Measurements from ENCODE around the gene DCAF16.
"Not testable (repeated sequence)": the region's sequence is repeated elsewhere in the genome, so short reads cannot be mapped to it uniquely, and the experiment has no call there.

Gene DCAF16

GRCh38 chr4:17810260-17811077 lies at the start of gene DCAF16, which contains the start of gene NCAPG:
DCAF16 (minus strand) TSS chr4:17810757; CDS start chr4:17804141, 6,616 bp downstream.
NCAPG (plus strand) TSS chr4:17810979; CDS start chr4:17811078, 99 bp downstream.
- peak; percentile 99 for DNase-seq

DNA sequence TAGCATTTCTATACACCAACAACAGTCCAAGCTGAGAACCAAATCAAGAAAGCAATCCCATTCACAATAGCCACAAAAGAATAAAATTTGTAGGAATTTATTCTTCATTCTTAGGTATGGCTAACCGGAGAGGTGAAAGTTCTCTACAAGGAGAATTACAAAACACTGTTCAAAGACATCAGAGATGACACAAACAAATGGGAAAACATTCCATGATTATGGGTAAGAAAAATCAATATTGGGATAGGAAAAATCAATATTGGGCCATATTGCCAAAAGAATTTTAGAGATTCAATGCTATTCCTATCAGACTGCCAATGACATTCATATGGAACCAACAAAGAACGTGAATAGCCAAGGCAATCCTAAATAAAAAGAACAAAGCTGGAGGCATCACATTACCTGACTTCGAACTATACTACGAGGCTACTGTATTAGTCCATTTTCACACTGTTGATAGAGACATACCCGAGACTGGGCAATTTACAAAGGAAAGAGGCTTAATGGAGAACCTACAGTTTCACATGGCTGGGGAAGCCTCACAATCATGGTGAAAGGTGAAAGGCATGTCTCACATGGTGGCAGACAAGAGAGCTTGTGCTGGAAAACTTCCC lies 49.3 kb upstream of the DCAF16 start:
- no peak for DNase-seq

- DNase-seq = no peak
Measured at GRCh38 chr4:17854036-17854435, 43.5 kb upstream of the DCAF16 start.

GRCh38 chr4:17851959-17852358 lies 41.4 kb upstream of the DCAF16 start:
- no peak for DNase-seq

DNA sequence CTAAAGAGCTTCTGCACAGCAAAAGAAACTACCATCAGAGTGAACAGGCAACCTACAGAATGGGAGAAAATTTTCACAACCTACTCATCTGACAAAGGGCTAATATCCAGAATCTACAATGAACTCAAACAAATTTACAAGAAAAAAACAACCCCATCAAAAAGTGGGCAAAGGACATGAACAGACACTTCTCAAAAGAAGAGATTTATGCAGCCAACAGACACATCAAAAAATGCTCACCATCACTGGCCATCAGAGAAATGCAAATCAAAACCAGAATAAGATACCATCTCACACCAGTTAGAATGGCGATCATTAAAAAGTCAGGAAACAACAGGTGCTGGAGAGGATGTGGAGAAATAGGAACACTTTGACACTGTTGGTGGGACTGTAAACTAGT lies 39.7 kb upstream of the DCAF16 start:
- not testable (repeated sequence) for DNase-seq

DNA sequence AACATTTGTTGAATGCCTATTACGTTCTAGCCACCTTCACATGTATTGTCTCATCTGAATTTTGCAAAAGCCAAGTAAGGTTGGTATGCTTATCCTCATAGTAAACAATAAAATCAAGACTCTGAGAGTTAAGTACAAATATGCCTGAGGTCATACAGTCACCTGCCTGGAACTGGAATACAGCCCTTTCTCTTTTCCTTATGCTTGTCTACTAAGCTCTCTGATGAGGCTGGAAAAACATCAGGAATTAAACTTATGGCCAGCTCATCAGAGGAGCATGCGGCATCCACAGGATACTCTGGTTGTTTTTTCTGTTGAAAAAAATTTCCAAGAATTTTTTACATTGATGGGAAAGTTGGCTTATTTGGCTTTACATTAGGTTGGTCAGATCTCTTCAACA lies 35.7 kb upstream of the DCAF16 start:
- DNase-seq = no peak

GRCh38 chr4:17823871-17824669 lies 13.5 kb upstream of the DCAF16 start:
- DNase-seq = no peak

DNA sequence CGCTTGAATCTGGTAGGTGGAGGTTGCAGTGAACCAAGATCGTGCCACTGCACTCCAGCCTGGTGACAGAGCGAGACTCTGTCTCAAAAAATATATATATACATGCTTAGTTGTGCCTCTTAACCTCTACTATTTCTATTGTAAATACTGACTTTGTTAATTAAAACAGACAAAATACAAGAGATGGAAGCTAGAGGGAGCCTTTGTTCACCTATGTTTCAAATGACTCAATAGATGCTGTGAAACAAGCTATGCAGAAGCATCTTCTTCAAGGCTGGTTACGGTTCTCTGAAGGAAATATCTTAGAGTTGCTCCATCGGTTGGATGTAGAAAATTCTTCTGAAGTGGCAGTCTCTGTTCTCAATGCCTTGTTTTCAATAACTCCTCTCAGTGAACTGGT lies 6.5 kb upstream of the DCAF16 start:
- no peak for DNase-seq

DNA sequence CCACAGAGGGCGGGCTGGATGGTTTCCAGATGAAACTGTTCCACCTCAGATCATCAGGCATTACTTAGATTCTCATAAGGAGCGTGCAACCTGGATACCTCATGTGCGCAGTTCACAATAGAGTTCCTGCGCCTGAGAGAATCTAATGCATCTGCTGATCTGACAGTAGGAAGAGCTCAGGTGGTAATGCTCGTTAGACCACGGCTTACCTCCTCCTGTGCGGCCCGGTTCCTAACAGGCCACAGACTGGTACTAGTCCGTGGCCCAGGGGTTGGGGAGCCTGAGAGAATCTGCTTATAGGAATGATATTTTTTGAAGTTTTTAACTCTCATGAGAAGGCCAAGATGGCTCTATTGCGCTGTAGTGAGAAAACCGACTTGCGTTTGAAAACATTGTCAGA lies 5.6 kb upstream of the DCAF16 start:
- no peak for DNase-seq

GRCh38 chr4:17814140-17814539 lies 3.6 kb upstream of the DCAF16 start:
- peak; percentile 41 for DNase-seq

GRCh38 chr4:17812801-17813200 lies 2.2 kb upstream of the DCAF16 start:
- DNase-seq = no peak

DNA sequence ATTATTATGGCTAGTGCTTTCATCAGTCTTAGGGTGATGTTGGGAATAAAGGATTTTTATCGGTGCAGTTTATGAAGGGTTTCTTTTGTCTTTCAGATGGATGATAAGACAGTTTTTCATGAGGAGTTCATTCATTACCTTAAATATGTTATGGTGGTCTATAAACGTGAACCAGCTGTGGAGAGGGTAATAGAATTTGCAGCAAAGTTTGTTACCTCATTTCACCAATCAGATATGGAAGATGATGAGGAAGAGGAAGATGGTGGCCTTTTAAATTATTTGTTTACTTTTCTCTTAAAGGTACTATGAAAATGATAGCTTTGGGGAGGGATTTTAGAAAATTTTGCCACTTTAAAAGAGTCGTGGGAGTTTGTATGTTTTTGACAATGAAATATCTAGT lies 1.6 kb upstream of the DCAF16 start:
- no peak for DNase-seq

- DNase-seq = no peak
Measured at GRCh38 chr4:17811078-17811603, 584 bp upstream of the DCAF16 start.

GRCh38 chr4:17809667-17810066 lies 890 bp downstream of the DCAF16 start:
- DNase-seq = no peak

DNA sequence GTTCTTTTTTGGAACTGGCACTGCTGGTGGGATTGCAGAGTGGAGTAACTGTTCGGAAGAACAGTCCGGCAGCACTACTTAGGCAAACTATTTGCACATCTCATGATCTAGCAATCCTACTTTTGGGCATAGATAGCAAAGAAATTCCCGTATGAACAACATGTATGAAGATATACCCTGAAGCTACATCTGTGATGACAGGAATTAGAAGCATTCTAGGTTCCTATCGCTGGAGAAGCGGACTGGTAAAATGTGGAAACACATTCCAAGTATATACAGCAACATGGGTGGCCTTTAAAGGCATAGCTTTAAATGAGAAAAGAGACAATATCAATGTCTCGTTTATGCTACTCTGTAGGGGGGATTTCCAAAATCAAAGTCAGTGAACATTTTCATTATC lies 3.1 kb downstream of the DCAF16 start:
- no peak for DNase-seq

- no peak for DNase-seq
Measured at GRCh38 chr4:17805580-17806155, 4.9 kb downstream of the DCAF16 start.

DNA sequence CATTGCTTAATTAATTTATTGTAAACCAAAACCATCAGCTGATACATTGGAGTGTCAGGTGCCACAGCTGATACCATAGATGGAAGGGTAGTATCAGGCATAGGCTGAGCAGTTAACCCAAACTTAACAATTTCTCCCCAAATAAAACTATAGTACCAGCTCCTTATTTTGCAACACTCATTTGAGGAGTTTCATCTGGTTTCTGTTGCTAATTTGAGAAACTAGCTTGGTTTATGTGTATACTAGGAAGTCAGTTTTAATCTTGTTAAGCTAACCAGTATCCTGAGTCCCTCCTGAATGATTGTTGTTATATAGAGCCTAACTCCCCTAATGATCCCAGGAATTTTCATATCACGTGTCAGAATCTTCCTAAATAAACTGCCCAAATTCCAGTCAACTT lies 12.7 kb downstream of the DCAF16 start:
- no peak for DNase-seq

DNA sequence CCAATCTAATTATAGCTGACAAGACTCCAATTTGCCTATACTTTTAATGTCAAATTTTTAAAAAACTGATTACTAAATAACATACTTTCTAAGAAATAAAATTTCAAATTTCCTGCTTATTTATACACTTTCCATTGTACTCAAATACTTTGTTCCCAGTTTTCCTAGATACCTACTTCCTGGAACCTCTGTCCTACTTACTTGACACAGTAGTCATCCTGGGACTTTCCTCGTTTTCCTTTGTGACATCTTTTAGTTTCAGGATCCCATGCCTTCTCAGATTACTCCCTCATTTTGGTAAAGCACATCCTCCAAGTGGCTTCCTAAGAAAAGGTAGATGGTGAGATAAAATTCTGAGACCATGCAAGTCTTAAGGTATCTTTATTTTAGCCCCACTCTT lies 15.8 kb downstream of the DCAF16 start:
- no peak for DNase-seq

DNA sequence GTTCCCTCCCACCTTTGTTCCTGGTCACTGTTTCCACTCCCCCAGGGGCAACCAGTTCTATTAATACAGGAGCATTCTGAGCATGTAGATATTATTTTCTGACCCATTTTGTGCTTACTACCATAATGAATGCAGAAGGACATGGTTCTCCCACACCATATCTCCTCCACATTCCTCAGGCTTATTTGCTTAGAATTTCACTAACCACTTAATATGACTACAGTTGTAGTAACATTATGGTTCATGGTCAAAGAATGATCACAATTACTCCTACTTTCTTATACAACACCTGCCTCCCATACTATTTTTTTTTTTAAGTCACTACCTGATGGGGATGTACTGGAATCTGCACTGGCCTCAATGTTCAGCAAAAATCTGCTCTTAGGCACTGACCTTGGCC lies 21.6 kb downstream of the DCAF16 start:
- no peak for DNase-seq

DNA sequence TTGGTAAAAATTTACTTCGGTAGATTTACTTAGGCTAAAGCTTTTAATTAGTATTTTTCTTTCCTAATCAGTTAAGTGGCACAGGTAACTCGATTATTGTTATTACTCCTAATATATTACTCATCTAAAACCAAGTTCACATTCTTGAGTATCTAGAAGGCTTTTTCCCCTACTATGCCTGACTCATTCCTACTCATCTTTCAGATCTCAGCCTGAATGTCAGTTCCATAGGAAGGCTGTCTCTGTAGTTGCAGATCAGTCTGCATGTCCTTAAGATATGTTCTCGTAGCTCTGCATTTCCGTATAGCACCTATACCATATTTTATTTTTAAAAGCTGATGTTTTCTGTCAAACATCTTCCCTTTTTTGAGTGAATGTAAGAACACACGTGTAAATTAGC lies 23.2 kb downstream of the DCAF16 start:
- no peak for DNase-seq

DNA sequence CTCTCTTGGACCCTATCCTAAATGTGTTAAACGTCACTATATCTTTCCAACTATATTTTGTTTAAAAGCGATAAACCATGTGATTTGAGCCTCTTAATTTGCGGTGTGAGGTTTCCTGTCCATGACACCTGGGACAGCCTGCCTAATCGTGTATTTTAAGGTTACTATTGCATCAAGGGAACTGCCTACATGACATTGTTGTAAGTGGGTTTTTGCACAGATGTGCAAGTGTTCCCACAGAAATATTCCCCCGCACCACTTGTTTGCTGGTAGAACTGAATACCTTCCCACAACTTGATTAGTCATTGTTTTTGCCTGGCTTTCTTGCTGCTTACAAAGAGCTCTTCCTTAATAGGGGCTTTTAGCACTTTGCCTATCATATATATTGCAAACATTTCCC lies 24.0 kb downstream of the DCAF16 start:
- DNase-seq = no peak

- no peak for DNase-seq
Measured at GRCh38 chr4:17785858-17786257, 24.7 kb downstream of the DCAF16 start.
